Measurements from ENCODE around the gene SPECC1.
"Not testable (repeated sequence)": the region's sequence is repeated elsewhere in the genome, so short reads cannot be mapped to it uniquely, and the experiment has no call there.

Gene SPECC1

GRCh38 chr17:20313891-20314290 is 304.7 kb downstream of the SPECC1 start:
- no peak overlapping the region for H3K4me3 ChIP-seq
- no peak overlapping the region for H3K9ac ChIP-seq

GRCh38 chr17:20314834-20315233 is 305.7 kb downstream of the SPECC1 start:
- peaks cover 0 to 1% (median 0%) of the 10 kb centered on the region in 11 experiments; a peak in 1 of 22 replicates for H3K9me3 ChIP-seq (replicated peaks in 1 of 11)
- no peak overlapping the region for H3K4me2 ChIP-seq
- no peaks in the 10 kb centered on the region for H3K4me1 ChIP-seq
- no peak overlapping the region for H3K4me3 ChIP-seq
- H4K20me1 ChIP-seq, result peaks cover 0 to 5% (median 0%) of the 10 kb centered on the region in 11 experiments; a peak in 1 of 22 replicates
- H3K36me3 ChIP-seq, result peaks cover 0 to 76% (median 25%) of the 10 kb centered on the region in 11 experiments; a peak in 14 of 22 replicates
- no peaks in the 10 kb centered on the region for H3K27me3 ChIP-seq
- no peak overlapping the region for H3K9ac ChIP-seq
- no peak for TF ChIP-seq Cebpa-rat (IDR thresholded peaks at IDR 0.05)
- H3K27ac ChIP-seq, result no peak overlapping the region

More at GRCh38 chr17:20313891-20314290, 304.7 kb downstream of the SPECC1 start:
- H3K4me1 ChIP-seq, result no peaks in the 10 kb centered on the region
- H3K36me3 ChIP-seq, result peaks cover 4 to 85% (median 31%) of the 10 kb centered on the region in 11 experiments; a peak in 17 of 22 replicates
- peaks cover 0 to 7% (median 2%) of the 10 kb centered on the region in 11 experiments; a peak in 7 of 22 replicates for H3K9me3 ChIP-seq (replicated peaks in 1 of 11)
- TF ChIP-seq Cebpa-rat (IDR thresholded peaks at IDR 0.05), result no peak
- H3K4me2 ChIP-seq, result no peak overlapping the region
- H3K27ac ChIP-seq, result no peak overlapping the region
- no peaks in the 10 kb centered on the region for H3K27me3 ChIP-seq
- peaks cover 0 to 5% (median 0%) of the 10 kb centered on the region in 11 experiments; a peak in 1 of 22 replicates for H4K20me1 ChIP-seq

GRCh38 chr17:20315311-20315710 is 306.2 kb downstream of the SPECC1 start:
- Histone ChIP-seq H3K4me2 (no peak overlapping the region), H3K27me3 (no peaks in the 10 kb centered on the region), H4K20me1 (peaks cover 0 to 5% (median 0%) of the 10 kb centered on the region in 11 experiments; a peak in 1 of 22 replicates), H3K4me1 (no peaks in the 10 kb centered on the region), H3K36me3 (peaks cover 0 to 72% (median 23%) of the 10 kb centered on the region in 11 experiments; a peak in 14 of 22 replicates), H3K9ac (no peak overlapping the region), H3K9me3 (replicated peaks in 1 of 11) (peaks cover 0 to 6% (median 1%) of the 10 kb centered on the region in 11 experiments; a peak in 12 of 22 replicates), H3K27ac (no peak overlapping the region), H3K4me3 (no peak overlapping the region)
- TF ChIP-seq Cebpa-rat (IDR thresholded peaks at IDR 0.05), result no peak

GRCh38 chr17:20315821-20316220 is 306.7 kb downstream of the SPECC1 start:
- TF ChIP-seq Cebpa-rat (IDR thresholded peaks at IDR 0.05), result no peak
- H3K27me3 ChIP-seq, result no peaks in the 10 kb centered on the region
- peaks cover 0 to 70% (median 23%) of the 10 kb centered on the region in 11 experiments; a peak in 14 of 22 replicates for H3K36me3 ChIP-seq
- H3K4me3 ChIP-seq, result no peak overlapping the region
- no peak overlapping the region for H3K9ac ChIP-seq
- H3K4me2 ChIP-seq, result no peak overlapping the region
- H3K9me3 ChIP-seq (replicated peaks in 1 of 11), result peaks cover 0 to 11% (median 5%) of the 10 kb centered on the region in 11 experiments; a peak in 16 of 22 replicates
- no peak overlapping the region for H3K27ac ChIP-seq
- peaks cover 0 to 4% (median 0%) of the 10 kb centered on the region in 11 experiments; a peak in 1 of 22 replicates for H4K20me1 ChIP-seq
- no peaks in the 10 kb centered on the region for H3K4me1 ChIP-seq

GRCh38 chr17:20320535-20321229 is 311.5 kb downstream of the SPECC1 start:
- not testable (repeated sequence) for H3K4me1 ChIP-seq, H3K27me3 ChIP-seq, H3K4me2 ChIP-seq, H3K4me3 ChIP-seq, H3K9ac ChIP-seq, H3K27ac ChIP-seq, H4K20me1 ChIP-seq
- H3K36me3 ChIP-seq, result peaks cover 0 to 33% (median 3%) of the 10 kb centered on the region in 11 experiments; a peak in 8 of 22 replicates
- peaks cover 0 to 18% (median 13%) of the 10 kb centered on the region in 11 experiments; a peak in 17 of 22 replicates for H3K9me3 ChIP-seq (replicated peaks in 1 of 11)

- peaks cover 0 to 27% (median 0%) of the 10 kb centered on the region in 11 experiments; a peak in 7 of 22 replicates for H3K36me3 ChIP-seq
- H3K9me3 ChIP-seq (replicated peaks in 1 of 11), result peaks cover 0 to 18% (median 13%) of the 10 kb centered on the region in 11 experiments; a peak in 17 of 22 replicates
- H4K20me1 ChIP-seq, H3K27me3 ChIP-seq, H3K4me1 ChIP-seq, H3K9ac ChIP-seq, H3K27ac ChIP-seq, H3K4me3 ChIP-seq, H3K4me2 ChIP-seq: not testable (repeated sequence)
These were observed 312.2 kb downstream of the SPECC1 start for GRCh38 chr17:20321357-20321756.

GRCh38 chr17:20327739-20328138 is 318.6 kb downstream of the SPECC1 start:
- H3K27ac ChIP-seq; H3K4me3 ChIP-seq; H3K36me3 ChIP-seq; H3K4me1 ChIP-seq; H4K20me1 ChIP-seq; H3K9ac ChIP-seq; H3K9me3 ChIP-seq (replicated peaks in 1 of 11); H3K27me3 ChIP-seq: not testable (repeated sequence)
- H3K4me2 ChIP-seq, result peak overlapping the region in 2 of 11 experiments; percentile 12 to 21; a peak in 1 of 22 replicates

GRCh38 chr17:20351405-20351804 is 342.2 kb downstream of the SPECC1 start:
- not testable (repeated sequence) for H3K27me3 ChIP-seq

GRCh38 chr17:20352567-20352966 is 343.4 kb downstream of the SPECC1 start:
- not testable (repeated sequence) for H3K27ac ChIP-seq; H4K20me1 ChIP-seq; H3K9ac ChIP-seq; H3K9me3 ChIP-seq (replicated peaks in 1 of 11); H3K36me3 ChIP-seq; H3K4me3 ChIP-seq; H3K4me1 ChIP-seq; H3K4me2 ChIP-seq; H3K27me3 ChIP-seq

More at GRCh38 chr17:20351405-20351804, 342.2 kb downstream of the SPECC1 start:
- H3K4me3 ChIP-seq; H4K20me1 ChIP-seq; H3K36me3 ChIP-seq; H3K9me3 ChIP-seq (replicated peaks in 1 of 11); H3K9ac ChIP-seq; H3K27ac ChIP-seq; H3K4me1 ChIP-seq; H3K4me2 ChIP-seq: not testable (repeated sequence)

GRCh38 chr17:20363846-20364245 is 354.7 kb downstream of the SPECC1 start:
- not testable (repeated sequence) for H3K36me3 ChIP-seq; H3K27me3 ChIP-seq; H3K27ac ChIP-seq; H3K4me1 ChIP-seq; H4K20me1 ChIP-seq; H3K4me2 ChIP-seq; H3K4me3 ChIP-seq; H3K9ac ChIP-seq; H3K9me3 ChIP-seq (replicated peaks in 1 of 11)
